GM21423 (cell line): Measurements from ENCODE around the gene SEMA6D.

Source experiments
- ATAC-seq: cut with Tn5 transposase; IDR thresholded peaks from one replicate; pipeline ENCODE4 v1.9.1; 2021; ENCODE audit warnings: mild to moderate bottlenecking, moderate library complexity; ENCODE audit not compliant: unreplicated experiment

Gene SEMA6D, protein sequence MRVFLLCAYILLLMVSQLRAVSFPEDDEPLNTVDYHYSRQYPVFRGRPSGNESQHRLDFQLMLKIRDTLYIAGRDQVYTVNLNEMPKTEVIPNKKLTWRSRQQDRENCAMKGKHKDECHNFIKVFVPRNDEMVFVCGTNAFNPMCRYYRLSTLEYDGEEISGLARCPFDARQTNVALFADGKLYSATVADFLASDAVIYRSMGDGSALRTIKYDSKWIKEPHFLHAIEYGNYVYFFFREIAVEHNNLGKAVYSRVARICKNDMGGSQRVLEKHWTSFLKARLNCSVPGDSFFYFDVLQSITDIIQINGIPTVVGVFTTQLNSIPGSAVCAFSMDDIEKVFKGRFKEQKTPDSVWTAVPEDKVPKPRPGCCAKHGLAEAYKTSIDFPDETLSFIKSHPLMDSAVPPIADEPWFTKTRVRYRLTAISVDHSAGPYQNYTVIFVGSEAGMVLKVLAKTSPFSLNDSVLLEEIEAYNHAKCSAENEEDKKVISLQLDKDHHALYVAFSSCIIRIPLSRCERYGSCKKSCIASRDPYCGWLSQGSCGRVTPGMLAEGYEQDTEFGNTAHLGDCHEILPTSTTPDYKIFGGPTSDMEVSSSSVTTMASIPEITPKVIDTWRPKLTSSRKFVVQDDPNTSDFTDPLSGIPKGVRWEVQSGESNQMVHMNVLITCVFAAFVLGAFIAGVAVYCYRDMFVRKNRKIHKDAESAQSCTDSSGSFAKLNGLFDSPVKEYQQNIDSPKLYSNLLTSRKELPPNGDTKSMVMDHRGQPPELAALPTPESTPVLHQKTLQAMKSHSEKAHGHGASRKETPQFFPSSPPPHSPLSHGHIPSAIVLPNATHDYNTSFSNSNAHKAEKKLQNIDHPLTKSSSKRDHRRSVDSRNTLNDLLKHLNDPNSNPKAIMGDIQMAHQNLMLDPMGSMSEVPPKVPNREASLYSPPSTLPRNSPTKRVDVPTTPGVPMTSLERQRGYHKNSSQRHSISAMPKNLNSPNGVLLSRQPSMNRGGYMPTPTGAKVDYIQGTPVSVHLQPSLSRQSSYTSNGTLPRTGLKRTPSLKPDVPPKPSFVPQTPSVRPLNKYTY

DNA sequence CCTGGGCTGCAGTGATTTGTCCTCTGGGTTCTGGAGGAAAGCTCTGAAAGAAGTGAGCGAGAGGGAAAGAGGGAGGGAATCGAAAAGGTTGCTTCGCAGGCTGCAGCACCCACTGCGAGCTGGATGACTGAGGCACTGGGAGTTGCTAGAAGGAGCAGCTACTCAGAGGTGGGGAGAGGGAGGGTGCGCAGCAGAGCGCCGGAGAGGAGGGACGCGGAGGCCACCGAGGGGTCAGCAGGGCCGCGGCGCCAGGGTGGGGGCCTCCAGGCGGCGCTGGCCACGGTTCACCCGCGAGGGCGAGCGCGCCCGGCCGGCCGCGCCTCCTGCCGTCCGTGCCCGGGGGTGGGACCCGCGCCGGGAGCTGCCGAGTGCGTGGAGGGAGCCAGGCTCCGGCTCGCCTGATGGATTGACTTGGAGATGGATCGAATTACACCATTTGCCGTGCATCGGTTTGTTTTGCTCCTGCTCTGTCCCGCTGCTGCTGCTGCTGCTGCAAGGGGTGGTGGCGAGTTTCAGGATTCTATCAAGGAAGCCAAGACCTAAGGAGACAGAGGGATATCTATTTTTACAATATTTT, at the start of gene SEMA6D:
SEMA6D (plus strand) TSS at position 470 of the 577 bp plus-strand sequence. CDS start 42,294 bp downstream, outside the sequence.
- no peak for ATAC-seq

DNA sequence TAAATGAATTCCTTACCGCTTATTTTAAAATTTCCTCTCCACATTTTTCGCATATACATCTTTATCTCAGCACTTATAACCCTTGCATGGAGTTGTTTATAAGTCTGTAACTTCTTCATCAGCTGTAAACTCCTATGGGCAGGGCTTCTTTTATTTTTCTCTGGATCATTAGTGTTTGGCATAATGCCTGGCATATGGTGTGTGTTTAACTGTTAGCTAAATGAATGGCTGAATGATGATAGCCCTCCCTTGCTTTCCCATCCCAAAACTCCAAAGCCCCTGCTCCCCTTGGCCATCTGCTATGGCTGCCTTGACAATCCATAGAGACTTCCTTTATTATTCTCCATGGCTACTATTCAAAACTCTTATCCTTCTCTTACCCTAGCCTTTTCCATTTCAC, 48.1 kb upstream of the SEMA6D start:
- ATAC-seq, result no peak

GRCh38 chr15:47670365-47670764, 46.9 kb upstream of the SEMA6D start:
- ATAC-seq, result no peak

DNA sequence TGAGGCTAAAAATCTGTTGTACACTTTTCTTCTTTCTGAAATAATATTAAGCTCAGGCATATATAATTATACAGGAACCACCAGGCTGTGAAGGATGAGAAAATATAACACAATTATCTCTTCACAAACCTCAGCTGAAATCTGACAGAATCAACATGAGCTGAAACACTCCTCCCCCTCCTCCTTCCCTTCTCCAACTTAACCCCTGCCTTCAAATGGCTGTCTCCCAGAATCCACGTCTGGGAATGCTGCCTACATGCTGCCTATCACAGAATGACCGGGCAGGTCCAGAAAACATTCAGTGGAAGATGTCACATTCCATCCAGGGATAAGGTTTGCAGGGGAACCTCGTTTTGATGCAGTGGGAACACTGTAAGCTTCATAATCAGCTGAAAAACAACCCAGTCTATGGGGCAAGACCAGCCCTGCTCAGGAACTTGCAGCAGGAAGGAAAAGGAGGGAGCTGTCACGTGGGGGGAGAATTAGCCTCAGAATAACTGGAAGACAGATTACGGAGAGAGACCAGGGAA, 44.0 kb upstream of the SEMA6D start:
- ATAC-seq, result no peak

- ATAC-seq, result no peak
Observed at GRCh38 chr15:47674586-47675232, 42.6 kb upstream of the SEMA6D start.

DNA sequence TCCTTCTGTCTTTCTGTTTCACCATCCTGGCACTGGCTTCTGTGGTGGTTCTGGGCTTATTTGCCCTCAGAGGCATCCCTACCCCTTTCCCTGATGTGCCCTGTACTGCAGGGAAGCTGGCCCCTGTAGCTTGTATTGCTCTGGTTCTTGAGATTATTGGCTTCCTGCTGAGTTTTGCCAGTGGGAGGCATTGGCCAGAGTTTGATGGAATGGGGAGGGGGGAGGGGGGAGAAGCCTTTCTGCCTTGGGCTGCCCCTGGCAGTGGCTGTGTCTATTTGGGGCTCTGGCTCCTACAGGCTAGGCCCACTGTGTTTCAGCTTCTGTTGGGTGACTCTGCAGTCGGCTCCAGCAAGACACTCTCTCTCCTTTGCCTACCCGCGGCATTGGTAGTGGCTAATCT, 41.6 kb upstream of the SEMA6D start:
- no peak for ATAC-seq

- no peak for ATAC-seq
Observed at GRCh38 chr15:47678040-47678439, 39.3 kb upstream of the SEMA6D start.

- no peak for ATAC-seq
Observed at GRCh38 chr15:47682661-47683060, 34.6 kb upstream of the SEMA6D start.

DNA sequence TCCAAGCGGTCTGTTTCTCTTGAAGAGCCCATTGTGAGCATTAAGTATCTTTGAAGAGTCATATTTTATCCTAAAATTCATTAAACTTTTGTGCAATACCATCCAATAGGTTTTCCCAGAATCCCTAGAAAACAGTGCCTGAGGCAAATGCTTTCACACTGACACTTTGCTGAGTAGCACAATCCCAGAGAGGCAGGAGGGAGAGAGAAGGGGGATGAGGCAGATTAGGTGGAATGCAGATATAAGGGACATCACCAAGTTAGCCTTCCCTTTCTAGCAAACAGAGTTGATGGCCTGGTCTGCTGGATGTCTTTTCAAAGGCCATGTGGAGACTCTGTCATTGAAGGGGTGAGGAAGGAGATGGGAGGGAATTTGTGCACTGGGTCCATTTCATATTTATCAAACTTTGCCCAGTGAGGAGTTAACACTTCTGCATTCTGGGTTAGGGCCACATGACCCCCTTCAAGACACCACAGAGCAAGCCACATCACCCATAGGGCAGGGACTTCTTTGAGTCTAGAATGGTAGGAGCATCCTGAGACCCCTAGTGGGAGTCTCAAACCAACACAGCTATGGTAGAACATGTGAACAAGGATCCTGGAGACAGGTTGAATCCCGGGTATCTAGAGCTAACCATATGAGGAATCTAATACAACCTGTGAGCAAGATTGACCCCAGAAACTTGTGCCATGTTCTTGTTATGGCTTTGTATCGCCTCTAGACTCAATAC, 32.0 kb upstream of the SEMA6D start:
- ATAC-seq, result no peak

DNA sequence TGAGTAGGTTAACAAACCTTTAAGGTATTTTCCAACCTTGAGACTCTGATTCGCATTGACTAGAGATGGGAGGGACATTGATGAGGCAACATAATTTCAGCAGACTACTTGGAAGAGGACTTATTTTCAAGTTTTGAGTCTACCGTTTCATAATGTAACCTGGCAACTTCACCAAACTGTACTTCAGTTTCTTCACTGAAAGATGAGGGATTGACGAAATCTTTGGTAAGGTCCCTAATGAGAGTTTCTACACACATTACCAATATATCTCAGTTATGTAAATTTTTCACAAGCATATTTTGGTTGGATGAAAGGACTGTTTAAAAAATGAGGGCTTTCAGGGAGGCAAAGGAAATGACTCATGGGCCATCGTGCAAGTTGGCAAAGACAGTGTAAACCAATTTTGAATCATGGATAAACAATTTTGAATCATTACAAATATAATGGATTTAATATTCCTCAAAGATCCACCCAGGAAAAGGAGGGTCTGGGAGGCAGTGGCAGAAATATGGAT, 28.7 kb upstream of the SEMA6D start:
- ATAC-seq, result no peak

DNA sequence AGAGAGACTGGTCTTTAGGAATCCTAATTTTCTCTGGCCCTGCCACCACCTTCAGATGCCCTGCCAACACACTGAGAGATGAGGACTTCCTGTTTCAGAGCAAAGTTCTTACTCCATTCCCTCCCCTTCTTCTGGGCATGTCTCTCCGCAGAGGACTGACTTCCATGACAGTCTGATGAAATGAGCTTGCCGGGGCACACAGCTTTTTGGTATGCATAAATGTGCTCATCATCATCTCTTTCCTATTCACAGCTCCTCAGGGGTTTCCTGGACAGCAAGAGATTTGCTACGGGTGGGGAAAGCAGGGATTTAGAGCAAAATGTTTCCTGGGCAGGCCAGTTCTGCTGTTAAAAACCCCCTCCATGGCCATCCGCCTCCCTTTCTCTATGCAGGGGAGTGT, 27.6 kb upstream of the SEMA6D start:
- no peak for ATAC-seq

- no peak for ATAC-seq
Observed at GRCh38 chr15:47691882-47692281, 25.4 kb upstream of the SEMA6D start.

- ATAC-seq, result no peak
Observed at GRCh38 chr15:47696351-47696750, 21.0 kb upstream of the SEMA6D start.

- no peak for ATAC-seq
Observed at GRCh38 chr15:47705281-47705997, 11.9 kb upstream of the SEMA6D start.

DNA sequence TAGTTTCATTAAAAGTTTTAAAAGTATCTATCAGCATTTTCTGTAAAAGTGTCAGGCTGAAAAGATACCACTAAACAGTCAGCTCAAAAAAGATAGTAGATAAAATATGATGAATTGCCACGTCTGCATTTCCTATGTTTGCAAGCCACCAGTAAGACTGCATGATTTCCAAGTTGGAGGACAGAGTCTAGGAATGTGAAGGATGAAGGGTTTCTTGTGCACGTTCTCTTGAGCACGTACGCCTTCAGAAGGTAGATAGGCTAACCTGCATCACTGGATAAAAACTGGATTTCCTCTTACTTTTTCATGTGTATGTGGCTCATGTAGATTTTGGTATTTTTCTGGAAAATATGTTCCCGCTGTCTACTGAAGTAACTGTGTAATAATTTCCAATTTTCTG, 9.9 kb upstream of the SEMA6D start:
- no peak for ATAC-seq

DNA sequence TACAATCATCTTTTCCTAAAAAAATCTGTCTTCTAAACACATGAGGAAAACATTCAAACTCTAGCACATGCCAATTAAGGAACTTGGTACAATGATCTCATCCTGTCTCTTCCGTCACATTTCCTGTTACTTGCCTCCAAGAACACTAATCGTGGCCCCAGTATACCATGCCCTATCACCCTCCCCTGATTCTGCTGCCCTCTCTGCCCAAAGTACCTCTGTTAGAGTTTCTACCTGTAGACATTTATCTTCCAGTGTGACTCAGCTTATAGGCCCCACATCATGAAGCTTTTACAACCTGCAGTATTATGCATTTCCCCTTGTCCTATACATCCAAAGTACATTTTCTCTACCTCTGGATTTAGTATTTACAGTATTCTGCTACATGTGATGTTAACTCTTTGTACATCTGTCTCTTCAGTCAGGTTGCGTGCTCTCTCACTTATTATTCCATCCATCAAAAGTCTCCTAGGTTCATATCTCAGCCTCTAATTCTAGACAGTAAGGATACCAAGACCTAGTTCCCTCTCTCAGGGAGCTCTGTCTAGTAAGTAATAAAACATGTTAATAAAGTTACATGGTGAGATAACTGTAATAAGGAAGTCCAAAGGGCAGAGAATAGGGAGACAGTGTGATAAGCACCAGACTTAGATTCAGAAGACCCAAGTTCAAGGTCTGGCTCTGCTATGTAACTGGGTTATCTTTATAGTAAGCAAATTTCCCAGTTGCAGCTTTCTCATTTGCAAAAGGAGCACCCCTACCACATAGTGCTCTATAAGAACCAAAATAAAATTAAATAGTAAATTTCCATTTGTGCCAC, 8.9 kb upstream of the SEMA6D start:
- no peak for ATAC-seq

DNA sequence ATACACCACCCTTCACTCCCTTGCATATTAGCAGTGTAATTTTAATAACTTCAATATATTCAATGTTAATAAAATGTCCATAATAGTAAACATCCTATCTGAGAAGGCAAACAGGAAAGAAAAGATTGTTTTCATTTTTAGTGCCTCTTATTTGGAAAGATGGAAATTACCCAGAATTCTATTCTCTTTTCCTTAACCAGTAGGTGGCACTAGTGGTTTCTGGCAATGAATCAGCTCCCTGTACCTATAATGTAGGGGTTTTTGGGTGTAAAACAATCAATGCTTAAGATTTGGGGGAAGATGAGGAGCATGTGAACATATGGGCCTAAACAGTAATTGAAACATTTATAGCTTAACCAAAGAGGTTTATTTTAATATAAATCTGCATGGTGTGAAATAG, 5.7 kb upstream of the SEMA6D start:
- ATAC-seq, result no peak

DNA sequence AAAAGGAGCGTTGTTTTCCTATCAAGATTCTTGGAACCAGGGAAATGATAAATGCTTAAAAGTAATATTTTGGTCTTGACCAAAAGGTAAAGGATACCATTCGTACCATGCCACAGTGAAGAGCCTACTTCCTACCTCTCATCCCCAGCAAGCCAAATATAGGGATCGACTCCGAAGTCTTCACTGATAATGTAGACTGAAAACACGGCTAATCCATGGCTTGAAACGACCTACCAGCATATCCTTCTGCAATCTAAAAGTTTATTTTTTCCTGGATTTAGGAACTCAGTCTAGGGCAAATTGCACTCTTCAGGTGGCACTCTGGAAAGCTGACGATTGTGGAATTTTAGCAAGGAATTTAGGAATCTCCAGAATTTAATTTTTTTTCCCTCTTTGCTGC, 1.9 kb upstream of the SEMA6D start:
- ATAC-seq, result no peak
